Activated CD4-positive, alpha-beta T cell treated with anti-CD3 and anti-CD28 coated beads, Interleukin-2, Interleukin-6, amounts not matched to agents 100 ng/mL and 50 ng/mL, durations not matched to agents 16 hours and 8 hours (primary cell): ENCODE data around the gene FLACC1.
"Not testable (repeated sequence)": the region's sequence is repeated elsewhere in the genome, so short reads cannot be mapped to it uniquely, and the experiment has no call there.

Source experiments
- DNase-seq: peaks from one replicate; pipeline ENCODE4 v3.0.0-alpha.2; 2020

FLACC1 gene

GRCh38 chr2:201347138-201347537, 10.0 kb downstream of the FLACC1 start:
- no peak for DNase-seq

- no peak for DNase-seq
Measured at GRCh38 chr2:201345625-201346213, 11.4 kb downstream of the FLACC1 start.

GRCh38 chr2:201344663-201345366, 12.3 kb downstream of the FLACC1 start:
- no peak for DNase-seq

- no peak for DNase-seq
Measured at GRCh38 chr2:201343559-201343958, 13.6 kb downstream of the FLACC1 start.

- DNase-seq, result no peak
Measured at GRCh38 chr2:201342923-201343322, 14.2 kb downstream of the FLACC1 start.

- DNase-seq, result no peak
Measured at GRCh38 chr2:201329409-201329808, 27.7 kb downstream of the FLACC1 start.

- DNase-seq, result peak; percentile 16
Measured at GRCh38 chr2:201327678-201328077, 29.5 kb downstream of the FLACC1 start.

GRCh38 chr2:201322772-201323171, 34.4 kb downstream of the FLACC1 start:
- no peak for DNase-seq

GRCh38 chr2:201320701-201321100, 36.4 kb downstream of the FLACC1 start:
- no peak for DNase-seq

GRCh38 chr2:201320257-201320656, 36.9 kb downstream of the FLACC1 start:
- no peak for DNase-seq

- no peak for DNase-seq
Measured at GRCh38 chr2:201319511-201319910, 37.6 kb downstream of the FLACC1 start.

GRCh38 chr2:201313362-201313761, 43.8 kb downstream of the FLACC1 start:
- no peak for DNase-seq

GRCh38 chr2:201308914-201309313, 48.2 kb downstream of the FLACC1 start:
- no peak for DNase-seq

- no peak for DNase-seq
Measured at GRCh38 chr2:201307876-201308275, 49.3 kb downstream of the FLACC1 start.

- not testable (repeated sequence) for DNase-seq
Measured at GRCh38 chr2:201299929-201300328, 57.2 kb downstream of the FLACC1 start.

GRCh38 chr2:201298462-201299052, 58.6 kb downstream of the FLACC1 start:
- DNase-seq, result no peak

- not testable (repeated sequence) for DNase-seq
Measured at GRCh38 chr2:201290457-201291148, 66.5 kb downstream of the FLACC1 start.

- DNase-seq, result no peak
Measured at GRCh38 chr2:201285499-201285898, 71.6 kb downstream of the FLACC1 start.

GRCh38 chr2:201280191-201281040, 76.7 kb downstream of the FLACC1 start:
- no peak for DNase-seq

- DNase-seq, result no peak
Measured at GRCh38 chr2:201279079-201279478, 78.1 kb downstream of the FLACC1 start.

- no peak for DNase-seq
Measured at GRCh38 chr2:201276511-201276910, 80.6 kb downstream of the FLACC1 start.

GRCh38 chr2:201275990-201276389, 81.2 kb downstream of the FLACC1 start:
- DNase-seq, result no peak

GRCh38 chr2:201275069-201275468, 82.1 kb downstream of the FLACC1 start:
- no peak for DNase-seq
